ENCODE results near the gene APC. TPM values are rescaled to one million over a fixed set of nuclear protein-coding genes. Genes with fewer than 3 reads are reported as not detected.

The APC gene
- total and polyA plus RNA-seq, 2 donors (not counting 3 experiments of a cell fraction or from before 2014, with no cell fraction given): 11.2 to 39.6 TPM

DNA sequence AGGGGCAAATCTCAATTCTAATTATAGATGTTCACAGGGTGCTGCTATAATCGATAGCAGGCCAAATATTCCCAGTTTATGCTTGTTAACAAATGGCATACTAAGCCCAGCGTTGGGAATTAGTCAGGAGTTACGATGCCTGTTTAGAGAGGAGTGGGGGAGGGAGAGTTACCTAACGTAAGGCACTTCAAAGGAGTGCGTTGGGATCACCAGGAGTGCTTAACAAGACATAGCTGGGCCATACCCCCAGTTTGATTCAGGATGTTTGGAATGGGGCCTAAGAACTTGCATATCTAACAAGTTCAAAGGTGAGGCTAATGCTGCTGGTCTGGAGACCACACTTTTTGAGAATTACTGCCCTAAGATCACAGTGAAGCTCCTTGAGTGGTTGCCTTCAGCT lies 108.9 kb downstream of the APC start:
- no peak overlapping the region for H3K27ac ChIP-seq (ENCODE audit: insufficient read depth, low read depth, low read length)
- ChIA-PET CTCF (no interaction called here), POLR2A (no interaction called here)
- no peak overlapping the region for H3K4me2 ChIP-seq (ENCODE audit: insufficient read depth, low read length)
- H3K4me1 ChIP-seq (ENCODE audit: control insufficient read depth, extremely low read depth, insufficient read depth, low read length): no peaks in the 10 kb centered on the region
- H3K27me3 ChIP-seq (ENCODE audit: control insufficient read depth in 2 of 2, insufficient read depth in 2 of 2, low read length in 2 of 2): no peaks in the 10 kb centered on the region
- dilution Hi-C loops (cut with MboI; ENCODE audit: extremely low pct_ligation_motif_present, low sequenced_read_pairs): no loop called here
- H2AFZ ChIP-seq (ENCODE audit: low read depth, low read length): no peak overlapping the region
- no peaks in the 10 kb centered on the region for H3K9me3 ChIP-seq (replicated peaks; ENCODE audit: control insufficient read depth, insufficient read depth, low read length)
- BruUV-seq (replicated peaks): no TSS peak
- TF ChIP-seq FOS (IDR thresholded peaks at IDR 0.05; ENCODE audit: borderline replicate concordance, insufficient read depth, low read length) (no peak), GATA2 (IDR thresholded peaks at IDR 0.05; ENCODE audit: insufficient read depth, insufficient read length, low read depth, low read length) (no peak), JUN (IDR thresholded peaks at IDR 0.05; ENCODE audit: borderline replicate concordance, insufficient read depth, insufficient read length, low read depth) (no peak), POLR2A (IDR thresholded peaks at IDR 0.05; ENCODE audit: low read depth, low read length) (no peak), POLR2AphosphoS5 (IDR thresholded peaks at IDR 0.05; ENCODE audit: insufficient read depth, low read depth, low read length) (no peak), MYC (IDR thresholded peaks at IDR 0.05; ENCODE audit: low read depth, low read length) (no peak), EZH2 (IDR thresholded peaks at IDR 0.05; ENCODE audit: borderline replicate concordance, low read depth, low read length, severe bottlenecking) (no peak)
- TF ChIP-seq, protein P1, sequence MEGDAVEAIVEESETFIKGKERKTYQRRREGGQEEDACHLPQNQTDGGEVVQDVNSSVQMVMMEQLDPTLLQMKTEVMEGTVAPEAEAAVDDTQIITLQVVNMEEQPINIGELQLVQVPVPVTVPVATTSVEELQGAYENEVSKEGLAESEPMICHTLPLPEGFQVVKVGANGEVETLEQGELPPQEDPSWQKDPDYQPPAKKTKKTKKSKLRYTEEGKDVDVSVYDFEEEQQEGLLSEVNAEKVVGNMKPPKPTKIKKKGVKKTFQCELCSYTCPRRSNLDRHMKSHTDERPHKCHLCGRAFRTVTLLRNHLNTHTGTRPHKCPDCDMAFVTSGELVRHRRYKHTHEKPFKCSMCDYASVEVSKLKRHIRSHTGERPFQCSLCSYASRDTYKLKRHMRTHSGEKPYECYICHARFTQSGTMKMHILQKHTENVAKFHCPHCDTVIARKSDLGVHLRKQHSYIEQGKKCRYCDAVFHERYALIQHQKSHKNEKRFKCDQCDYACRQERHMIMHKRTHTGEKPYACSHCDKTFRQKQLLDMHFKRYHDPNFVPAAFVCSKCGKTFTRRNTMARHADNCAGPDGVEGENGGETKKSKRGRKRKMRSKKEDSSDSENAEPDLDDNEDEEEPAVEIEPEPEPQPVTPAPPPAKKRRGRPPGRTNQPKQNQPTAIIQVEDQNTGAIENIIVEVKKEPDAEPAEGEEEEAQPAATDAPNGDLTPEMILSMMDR (IDR thresholded peaks at IDR 0.05; ENCODE audit: extremely low read depth in 1 of 2, insufficient read depth in 1 of 2, low read depth in 1 of 2, low read length in 2 of 2): no peak
- TF ChIP-seq, protein P2, sequence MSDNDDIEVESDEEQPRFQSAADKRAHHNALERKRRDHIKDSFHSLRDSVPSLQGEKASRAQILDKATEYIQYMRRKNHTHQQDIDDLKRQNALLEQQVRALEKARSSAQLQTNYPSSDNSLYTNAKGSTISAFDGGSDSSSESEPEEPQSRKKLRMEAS (IDR thresholded peaks at IDR 0.05; ENCODE audit: insufficient read depth, insufficient read length): no peak
- H3K79me2 ChIP-seq (ENCODE audit: control insufficient read depth, insufficient read depth, low read length): no peaks in the 10 kb centered on the region
- no peak for FAIRE-seq
- H3K4me3 ChIP-seq (replicated peaks in 1 of 3; ENCODE audit: insufficient read depth in 1 of 3, low read depth in 1 of 3, low read length in 3 of 3): no peak overlapping the region
- intact Hi-C loops (cut with micrococcal nuclease): no loop called here
- no peak for DNase-seq (ENCODE audit: low read depth, low spot score)
- no peak overlapping the region for H3K9ac ChIP-seq (replicated peaks; ENCODE audit: extremely low read depth, insufficient read depth, low read length)
- no peaks in the 10 kb centered on the region for H3K36me3 ChIP-seq (ENCODE audit: control insufficient read depth in 2 of 2, extremely low read depth in 1 of 2, insufficient read depth in 2 of 2, low read length in 2 of 2)
- H4K20me1 ChIP-seq (replicated peaks; ENCODE audit: control insufficient read depth, extremely low read depth, insufficient read depth, low read length): no peaks in the 10 kb centered on the region
- no peaks in the 10 kb centered on the region for H3K9me1 ChIP-seq (replicated peaks; ENCODE audit: control insufficient read depth, extremely low read depth, insufficient read depth, low read length)

Measured in endothelial cell of umbilical vein (primary cell).